ENCODE measurements around the gene TMPRSS11A. TPM values are rescaled to one million over a fixed set of nuclear protein-coding genes. Genes with fewer than 3 reads are reported as not detected.

Gene TMPRSS11A
- total RNA-seq, 1 donor from 2014 or later, result not detected

DNA sequence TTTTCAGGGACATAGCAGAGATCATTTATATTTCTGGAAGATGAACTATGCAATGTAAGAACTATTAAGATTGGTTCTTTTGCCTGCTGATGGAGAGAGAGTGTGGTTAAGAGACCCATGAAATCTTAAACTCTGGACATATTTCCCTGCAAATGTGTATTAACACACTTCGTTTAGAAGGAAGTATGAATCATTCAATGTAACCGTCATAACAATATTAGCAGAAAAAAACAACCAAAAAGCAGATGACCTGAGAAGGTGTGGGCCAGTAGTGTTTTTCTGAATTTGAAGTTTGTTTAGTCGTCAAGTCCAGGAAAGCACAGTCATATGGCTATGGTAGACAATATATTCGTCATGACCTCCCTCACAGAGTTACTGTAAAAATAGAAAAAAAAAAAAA lies 77.0 kb downstream of the TMPRSS11A start:
- Mint-ChIP-seq H3K4me1 (peaks cover 6% of the 10 kb centered on the region), H3K4me3 (no peak overlapping the region), H3K36me3 (no peaks in the 10 kb centered on the region), H3K27ac (no peak overlapping the region), H3K27me3 (ENCODE audit: insufficient read depth, low read depth) (no peaks in the 10 kb centered on the region), H3K9me3 (no peaks in the 10 kb centered on the region)
- Histone ChIP-seq H3K36me3 (no peaks in the 10 kb centered on the region), H3K27me3 (no peaks in the 10 kb centered on the region), H3K79me2 (ENCODE audit: low read depth) (no peaks in the 10 kb centered on the region), H3K4me1 (peaks cover 9% of the 10 kb centered on the region), H3K9ac (no peak overlapping the region), H3F3A (ENCODE audit: low read depth) (no peaks in the 10 kb centered on the region), H3K4me3 (no peak overlapping the region), H3K4me2 (no peak overlapping the region), H3K27ac (no peak overlapping the region), H3K9me3 (ENCODE audit: low read depth) (no peaks in the 10 kb centered on the region), H2AFZ (replicated peaks) (no peak overlapping the region), H4K20me1 (ENCODE audit: low read depth) (no peaks in the 10 kb centered on the region)
- no peak for DNase-seq (ENCODE audit: low spot score)
- TF ChIP-seq, protein P1, sequence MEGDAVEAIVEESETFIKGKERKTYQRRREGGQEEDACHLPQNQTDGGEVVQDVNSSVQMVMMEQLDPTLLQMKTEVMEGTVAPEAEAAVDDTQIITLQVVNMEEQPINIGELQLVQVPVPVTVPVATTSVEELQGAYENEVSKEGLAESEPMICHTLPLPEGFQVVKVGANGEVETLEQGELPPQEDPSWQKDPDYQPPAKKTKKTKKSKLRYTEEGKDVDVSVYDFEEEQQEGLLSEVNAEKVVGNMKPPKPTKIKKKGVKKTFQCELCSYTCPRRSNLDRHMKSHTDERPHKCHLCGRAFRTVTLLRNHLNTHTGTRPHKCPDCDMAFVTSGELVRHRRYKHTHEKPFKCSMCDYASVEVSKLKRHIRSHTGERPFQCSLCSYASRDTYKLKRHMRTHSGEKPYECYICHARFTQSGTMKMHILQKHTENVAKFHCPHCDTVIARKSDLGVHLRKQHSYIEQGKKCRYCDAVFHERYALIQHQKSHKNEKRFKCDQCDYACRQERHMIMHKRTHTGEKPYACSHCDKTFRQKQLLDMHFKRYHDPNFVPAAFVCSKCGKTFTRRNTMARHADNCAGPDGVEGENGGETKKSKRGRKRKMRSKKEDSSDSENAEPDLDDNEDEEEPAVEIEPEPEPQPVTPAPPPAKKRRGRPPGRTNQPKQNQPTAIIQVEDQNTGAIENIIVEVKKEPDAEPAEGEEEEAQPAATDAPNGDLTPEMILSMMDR (IDR thresholded peaks at IDR 0.05), result no peak
- TF ChIP-seq EZH2phosphoT487 (IDR thresholded peaks at IDR 0.05), result no peak
- no peak for TF ChIP-seq EZH2 (IDR thresholded peaks at IDR 0.05)

DNA sequence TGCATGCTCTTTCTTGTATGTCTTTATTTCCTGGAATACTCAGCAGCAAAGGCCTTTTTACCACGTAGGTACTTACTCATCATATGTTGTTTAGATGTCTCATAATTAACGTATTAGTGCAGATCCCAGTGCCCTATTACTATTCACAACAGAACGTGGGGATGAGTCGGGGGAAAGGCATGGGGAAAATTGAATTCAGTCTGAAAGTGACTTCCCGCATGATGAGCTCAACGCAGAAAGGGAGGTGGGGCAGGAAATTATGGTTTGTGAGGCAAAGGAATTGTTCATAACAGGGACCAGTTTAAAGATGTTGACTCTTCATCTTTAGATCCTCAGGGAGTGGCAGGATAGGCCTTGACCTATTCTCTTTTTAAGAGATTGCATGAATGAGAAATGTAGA lies 77.5 kb downstream of the TMPRSS11A start:
- TF ChIP-seq EZH2 (IDR thresholded peaks at IDR 0.05), result no peak
- TF ChIP-seq EZH2phosphoT487 (IDR thresholded peaks at IDR 0.05), result no peak
- TF ChIP-seq, protein P1 (IDR thresholded peaks at IDR 0.05), result no peak
- Histone ChIP-seq H3K9me3 (ENCODE audit: low read depth) (no peaks in the 10 kb centered on the region), H3K9ac (no peak overlapping the region), H3K36me3 (no peaks in the 10 kb centered on the region), H3K79me2 (ENCODE audit: low read depth) (no peaks in the 10 kb centered on the region), H3K27me3 (no peaks in the 10 kb centered on the region), H2AFZ (replicated peaks) (peak overlapping the region; percentile 10), H3K4me2 (no peak overlapping the region), H4K20me1 (ENCODE audit: low read depth) (no peaks in the 10 kb centered on the region), H3K27ac (no peak overlapping the region), H3K4me1 (peaks cover 13% of the 10 kb centered on the region), H3F3A (ENCODE audit: low read depth) (no peaks in the 10 kb centered on the region), H3K4me3 (no peak overlapping the region)
- no peak overlapping the region for H3K4me3 Mint-ChIP-seq
- peaks cover 6% of the 10 kb centered on the region for H3K4me1 Mint-ChIP-seq
- no peak for DNase-seq (ENCODE audit: low spot score)
- H3K9me3 Mint-ChIP-seq, result no peaks in the 10 kb centered on the region
- H3K36me3 Mint-ChIP-seq, result no peaks in the 10 kb centered on the region
- no peak overlapping the region for H3K27ac Mint-ChIP-seq
- H3K27me3 Mint-ChIP-seq (ENCODE audit: insufficient read depth, low read depth), result no peaks in the 10 kb centered on the region

DNA sequence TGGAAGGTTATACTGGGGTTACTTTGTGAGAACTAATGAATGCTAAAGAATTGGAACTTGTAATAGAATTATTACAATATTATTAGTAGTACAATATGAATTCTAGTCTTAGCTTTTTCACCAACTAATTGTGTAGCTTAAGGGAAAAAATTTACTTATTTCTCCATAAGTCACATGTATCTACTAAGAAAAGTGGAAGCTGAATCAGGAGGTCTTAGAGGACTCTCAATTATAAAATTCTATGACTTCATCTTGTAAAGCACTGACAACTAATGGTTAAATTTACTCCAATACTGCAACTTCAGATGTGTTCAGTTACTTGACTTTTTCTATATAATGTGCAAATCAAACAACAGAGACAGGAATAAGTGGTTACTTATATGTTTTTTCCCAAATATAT lies 78.6 kb downstream of the TMPRSS11A start:
- no peaks in the 10 kb centered on the region for H3K79me2 ChIP-seq (ENCODE audit: low read depth)
- H3K4me3 Mint-ChIP-seq, result no peak overlapping the region
- no peak overlapping the region for H3K9ac ChIP-seq
- no peak overlapping the region for H3K4me3 ChIP-seq
- H3K9me3 Mint-ChIP-seq, result no peaks in the 10 kb centered on the region
- no peak overlapping the region for H3K27ac Mint-ChIP-seq
- H3K4me1 ChIP-seq, result peaks cover 13% of the 10 kb centered on the region
- no peaks in the 10 kb centered on the region for H4K20me1 ChIP-seq (ENCODE audit: low read depth)
- DNase-seq (ENCODE audit: low spot score), result no peak
- H3K4me1 Mint-ChIP-seq, result peaks cover 6% of the 10 kb centered on the region
- H3K4me2 ChIP-seq, result no peak overlapping the region
- no peak overlapping the region for H3K27ac ChIP-seq
- no peaks in the 10 kb centered on the region for H3K36me3 Mint-ChIP-seq
- no peaks in the 10 kb centered on the region for H3K27me3 Mint-ChIP-seq (ENCODE audit: insufficient read depth, low read depth)
- no peaks in the 10 kb centered on the region for H3K9me3 ChIP-seq (ENCODE audit: low read depth)
- H2AFZ ChIP-seq (replicated peaks), result no peak overlapping the region
- no peaks in the 10 kb centered on the region for H3F3A ChIP-seq (ENCODE audit: low read depth)
- TF ChIP-seq, protein P1 (IDR thresholded peaks at IDR 0.05), result no peak
- TF ChIP-seq EZH2phosphoT487 (IDR thresholded peaks at IDR 0.05) (no peak), EZH2 (IDR thresholded peaks at IDR 0.05) (no peak)
- H3K27me3 ChIP-seq, result no peaks in the 10 kb centered on the region
- H3K36me3 ChIP-seq, result no peaks in the 10 kb centered on the region

All from neural progenitor cell (in vitro differentiated cells).